Upper lobe of left lung (tissue), 4 donors: ENCODE results near the gene DDAH1.
A peak's percentile ranks its signal among the peaks of the same experiment; 100 is the strongest.

Experiments
- CTCF ChIP-seq, 6 experiments: fragments of 450-650 bp in 4 of 6; fragments of 200-600 bp in 2 of 6; sonication (generic) in 2 of 6; IDR thresholded peaks; one replicate each; pipeline ENCODE4 v1.5.1; 2016 to 2019; ENCODE audit warnings: antibody characterized with exemption in 6 of 6
- POLR2AphosphoS5 ChIP-seq, 2 donors: sonication (generic); formaldehyde crosslinking; IDR thresholded peaks; one replicate each; pipeline ENCODE4 v1.5.1; 2017; ENCODE audit warnings: antibody characterized with exemption in 2 of 2

- peak in 1 of 2 donors; percentile 35 for TF ChIP-seq POLR2AphosphoS5 (IDR thresholded peaks at IDR 0.05)
- TF ChIP-seq CTCF (IDR thresholded peaks at IDR 0.05): no peak
Measured at GRCh38 chr1:85274969-85275453, 189.9 kb downstream of the DDAH1 start.
